B cell (primary cell): ENCODE data around the gene PXDC1. TPM values are rescaled to one million over a fixed set of nuclear protein-coding genes. Genes with fewer than 3 reads are reported as not detected.
"Not testable (repeated sequence)": the region's sequence is repeated elsewhere in the genome, so short reads cannot be mapped to it uniquely, and the experiment has no call there.

Experiments used
- ATAC-seq: fragments of 200-7000 bp; cut with Tn5 transposase; one replicate; pipeline ENCODE4 v1.10.0; 2021; ENCODE audit warnings: low read depth, mild to moderate bottlenecking, moderate number of reproducible peaks, moderate library complexity
- CTCF ChIA-PET: fragments of 350-600 bp; sonication (Branson Sonifier 250); formaldehyde crosslinking; loops from one replicate; lab custom pipeline; 2021; ENCODE audit warnings: antibody characterized with exemption, inconsistent platforms; lab: Charles Lee
- POLR2A ChIA-PET: fragments of 350-600 bp; sonication (Branson Sonifier 250); formaldehyde crosslinking; loops from one replicate; lab custom pipeline; 2021; ENCODE audit warnings: antibody characterized with exemption; lab: Charles Lee
- DNase-seq: peaks from one replicate; pipeline ENCODE4 v3.0.0; 2013
- H2AFZ ChIP-seq: 2 replicates; pipeline ENCODE4 v1.6.1; 2012; ENCODE audit warnings: mild to moderate bottlenecking, low read depth, low read length; ENCODE audit not compliant: insufficient read depth, poor library complexity, severe bottlenecking
- H3K27ac ChIP-seq, 2 donors: 1 replicate in 1 of 2; 2 replicates in 1 of 2; pipeline ENCODE4 v1.5.1; 2012 to 2013; ENCODE audit warnings: low read length in 2 of 2, mild to moderate bottlenecking in 2 of 2, moderate library complexity in 1 of 2
- H3K27me3 ChIP-seq, 4 experiments: fragments of 200-600 bp in 1 of 4; sonication (generic) in 1 of 4; replicated peaks in 1 of 4; 1 replicate in 2 of 4; 2 replicates in 2 of 4; pipeline versions ENCODE4 v1.6.1 to v1.7.0; 2013 to 2016; ENCODE audit warnings: low read length in 3 of 4, mild to moderate bottlenecking in 2 of 4, mixed read lengths in 1 of 4, moderate library complexity in 1 of 4; ENCODE audit not compliant: insufficient read depth in 4 of 4, control insufficient read depth in 3 of 4; ENCODE audit errors: control extremely low read depth in 1 of 4
- H3K36me3 ChIP-seq, 2 experiments: replicated peaks in 1 of 2; 1 replicate in 1 of 2; 2 replicates in 1 of 2; pipeline versions ENCODE4 v1.6.1 to v1.7.1; 2013; ENCODE audit warnings: low read length in 1 of 2; ENCODE audit not compliant: insufficient read depth in 2 of 2, control insufficient read depth in 1 of 2; ENCODE audit errors: control extremely low read depth in 1 of 2, extremely low read depth in 1 of 2
- H3K4me1 ChIP-seq, 2 donors: fragments of 200-600 bp in 1 of 2; sonication (generic) in 1 of 2; 1 replicate in 1 of 2; 2 replicates in 1 of 2; pipeline versions ENCODE4 v1.5.1 to v1.6.1; 2013 to 2017; ENCODE audit warnings: low read length in 2 of 2; ENCODE audit not compliant: control insufficient read depth in 2 of 2, insufficient read depth in 2 of 2
- H3K4me2 ChIP-seq: replicated peaks from 2 replicates; pipeline ENCODE3; 2012; ENCODE audit warnings: mild to moderate bottlenecking, low read depth, low read length; ENCODE audit not compliant: poor library complexity, severe bottlenecking
- H3K4me3 ChIP-seq, 5 experiments: fragments of 200-600 bp in 1 of 5; sonication (generic) in 1 of 5; 1 replicate in 3 of 5; 2 replicates in 2 of 5; pipeline versions ENCODE4 v1.5.1 to v1.7.0; 2011 to 2016; ENCODE audit warnings: low read length in 4 of 5, mild to moderate bottlenecking in 4 of 5, low read depth in 2 of 5, control low read depth in 1 of 5, moderate library complexity in 1 of 5; ENCODE audit not compliant: insufficient read depth in 1 of 5; ENCODE audit errors: control extremely low read depth in 1 of 5, extremely low read depth in 1 of 5
- H3K79me2 ChIP-seq: fragments of 200-600 bp; sonication (generic); one replicate; pipeline ENCODE4 v1.6.0; 2016; ENCODE audit warnings: low read length; ENCODE audit not compliant: control insufficient read depth, insufficient read depth
- H3K9ac ChIP-seq: fragments of 200-600 bp; sonication (generic); 2 replicates; pipeline ENCODE4 v1.6.1; 2017; ENCODE audit warnings: mild to moderate bottlenecking, low read length, moderate library complexity
- H3K9me3 ChIP-seq, 3 donors: one replicate each; pipeline versions ENCODE4 v1.6.1 to v1.7.1; 2013; ENCODE audit warnings: low read length in 2 of 3; ENCODE audit not compliant: control insufficient read depth in 2 of 3, insufficient read depth in 1 of 3; ENCODE audit errors: control extremely low read depth in 1 of 3
- H4K20me1 ChIP-seq: 2 replicates; pipeline ENCODE4 v1.6.0; 2012; ENCODE audit warnings: mild to moderate bottlenecking, low read length; ENCODE audit not compliant: insufficient read depth, control insufficient read depth, poor library complexity, severe bottlenecking
- H3K27ac Mint-ChIP-seq: one replicate; pipeline ENCODE4 v1.8.0; 2021; ENCODE audit warnings: mixed read lengths
- H3K27me3 Mint-ChIP-seq: one replicate; pipeline ENCODE4 v1.8.0; 2021; ENCODE audit warnings: mixed read lengths
- H3K4me1 Mint-ChIP-seq: one replicate; pipeline ENCODE4 v1.8.0; 2021; ENCODE audit warnings: mixed read lengths
- H3K4me3 Mint-ChIP-seq: one replicate; pipeline ENCODE4 v1.8.0; 2021; ENCODE audit warnings: mixed read lengths
- H3K9me3 Mint-ChIP-seq: one replicate; pipeline ENCODE4 v1.8.0; 2022; ENCODE audit warnings: mixed read lengths; ENCODE audit not compliant: insufficient read depth
- CTCF ChIP-seq: fragments of 200-600 bp; IDR thresholded peaks from one replicate; pipeline ENCODE4 v1.8.0; 2022; ENCODE audit warnings: antibody characterized with exemption, mild to moderate bottlenecking
- EZH2 ChIP-seq: IDR thresholded peaks from 2 replicates; pipeline ENCODE4 v1.6.1; 2012; ENCODE audit warnings: borderline replicate concordance, low read depth, mild to moderate bottlenecking, moderate library complexity, low read length; ENCODE audit not compliant: insufficient read depth, poor library complexity, severe bottlenecking
- WGBS: methylation state at CpG from one replicate; pipeline ENCODE4 v1.1.5; 2013; ENCODE audit warnings: missing lambda C conversion rate; ENCODE audit not compliant: insufficient coverage; 5-methylcytosine and 5-hydroxymethylcytosine counted together
- intact Hi-C: fragments of 100-400 bp; cut with micrococcal nuclease; formaldehyde crosslinking; loops from one replicate; pipeline ENCODE4 v1.10.0; 2022
- polyA plus RNA-seq: library from polyadenylated mRNA; depleted of rRNA; stranded (reverse); fragments of >200 nt; gene quantifications from 2 replicates; pipeline ENCODE4 v1.2.3, GENCODE V29; 2012
- total RNA-seq, 2 donors: library from RNA; stranded (reverse); fragments of 120-200 nt in 1 of 2; gene quantifications; 1 replicate in 1 of 2; 2 replicates in 1 of 2; pipeline versions ENCODE4 v1.2.3 to v1.2.4, GENCODE V29; 2013 to 2022

The PXDC1 gene
- total and polyA plus RNA-seq, 2 donors (not counting 1 experiment from before 2014, with no cell fraction given): 4.7 to 18.9 TPM

GRCh38 chr6:3757998-3758841 is 6.7 kb upstream of the PXDC1 start:
- POLR2A ChIA-PET: interaction anchor here (0.9 kb wide), 1 partner anchor 91 kb away, joined by 3 read pairs; the partner anchor contains the start of gene FAM50B
- not testable (repeated sequence) for ATAC-seq

GRCh38 chr6:3757241-3757641 is 5.7 kb upstream of the PXDC1 start:
- Histone ChIP-seq H3K27me3 (peaks cover 0 to 18% (median 4%) of the 10 kb centered on the region in 4 experiments), H4K20me1 (no peaks in the 10 kb centered on the region), H3K4me3 (no peak overlapping the region), H3K4me2 (no peak overlapping the region), H3K79me2 (no peaks in the 10 kb centered on the region), H3K9me3 (peaks cover 0 to 11% (median 0%) of the 10 kb centered on the region in 3 donors), H3K36me3 (no peaks in the 10 kb centered on the region), H3K9ac (no peak overlapping the region), H3K4me1 (peaks cover 18 to 25% of the 10 kb centered on the region in 2 donors), H2AFZ (no peak overlapping the region), H3K27ac (peak overlapping the region in 1 of 2 donors; percentile 41)
- Mint-ChIP-seq H3K27me3 (peaks cover 7% of the 10 kb centered on the region), H3K27ac (peak overlapping the region; percentile 50), H3K4me3 (no peak overlapping the region), H3K4me1 (peaks cover 28% of the 10 kb centered on the region), H3K9me3 (no peaks in the 10 kb centered on the region)
- POLR2A ChIA-PET: interaction anchor here (1.0 kb wide), 1 partner anchor 11 kb away, joined by 7 read pairs; no protein-coding TSS in a partner anchor
- CTCF ChIA-PET: interaction anchor here (1.0 to 3.3 kb wide), 6 partner anchors 9 to 92 kb away, joined by 3 to 18 read pairs (median 6); partner anchors contain the start of gene FAM50B
- ATAC-seq (no peak), DNase-seq (no peak)
- TF ChIP-seq CTCF: no peak
- no peak for TF ChIP-seq EZH2
- intact Hi-C loops: no loop called here
- WGBS: 96% methylated on average over 9 of the region's 9 CpGs

More at GRCh38 chr6:3757998-3758841, 6.7 kb upstream of the PXDC1 start:
- intact Hi-C loops, H3K9me3 Mint-ChIP-seq, H3K27me3 Mint-ChIP-seq, DNase-seq, H3K9ac ChIP-seq, H3K27ac ChIP-seq, H2AFZ ChIP-seq, H3K79me2 ChIP-seq, H3K4me3 Mint-ChIP-seq, H3K4me2 ChIP-seq, H3K36me3 ChIP-seq, H3K4me3 ChIP-seq, H3K27me3 ChIP-seq, H3K9me3 ChIP-seq, H4K20me1 ChIP-seq: not testable (repeated sequence)
- peak overlapping the region; percentile 50 for H3K27ac Mint-ChIP-seq
- CTCF ChIA-PET: interaction anchor here (0.7 to 1.2 kb wide), 3 partner anchors 12 to 690 kb away, joined by 3 to 4 read pairs (median 3); partner anchors contain the start of gene RIPK1
- H3K4me1 Mint-ChIP-seq: peaks cover 25% of the 10 kb centered on the region
- H3K4me1 ChIP-seq: peaks cover 11 to 18% of the 10 kb centered on the region in 2 donors
- 98% methylated on average over 49 of the region's 57 CpGs for WGBS
